Lung (tissue), 12 donors: Measurements from ENCODE around the gene ASB1. TPM values are rescaled to one million over a fixed set of nuclear protein-coding genes. Genes with fewer than 3 reads are reported as not detected.

Experiments
- ATAC-seq: fragments of 200-7000 bp; cut with Tn5 transposase; one replicate; pipeline ENCODE4 v1.9.1; 2020; ENCODE audit warnings: moderate number of reproducible peaks; ENCODE audit not compliant: insufficient read depth, low FRiP score
- DNase-seq, 3 donors: peaks; one replicate each; pipeline ENCODE4 v3.0.0-alpha.2; 2013 to 2017
- H3K27ac ChIP-seq, 2 donors: one replicate each; pipeline ENCODE4 v1.5.1; 2013; ENCODE audit warnings: mild to moderate bottlenecking in 2 of 2, moderate library complexity in 2 of 2, control low read depth in 1 of 2, inconsistent platforms in 1 of 2, low read depth in 1 of 2, low read length in 1 of 2
- H3K27me3 ChIP-seq, 3 donors: one replicate each; pipeline ENCODE4 v1.5.1; 2013; ENCODE audit warnings: low read length in 2 of 3; ENCODE audit not compliant: control insufficient read depth in 3 of 3, insufficient read depth in 3 of 3
- H3K36me3 ChIP-seq, 4 donors: one replicate each; pipeline ENCODE4 v1.5.1; 2013; ENCODE audit warnings: low read length in 4 of 4, mild to moderate bottlenecking in 1 of 4, moderate library complexity in 1 of 4; ENCODE audit not compliant: control insufficient read depth in 4 of 4, insufficient read depth in 4 of 4
- H3K4me1 ChIP-seq, 5 donors: one replicate each; pipeline ENCODE4 v1.5.1; 2013; ENCODE audit warnings: low read length in 5 of 5, mild to moderate bottlenecking in 2 of 5, moderate library complexity in 1 of 5; ENCODE audit not compliant: control insufficient read depth in 5 of 5, insufficient read depth in 5 of 5
- H3K4me3 ChIP-seq: one replicate; pipeline ENCODE4 v1.5.1; 2013; ENCODE audit warnings: mild to moderate bottlenecking, control low read depth, moderate library complexity
- H3K9ac ChIP-seq, 2 donors: one replicate each; pipeline ENCODE4 v1.5.1; 2013; ENCODE audit warnings: low read length in 2 of 2, control low read depth in 1 of 2; ENCODE audit not compliant: insufficient read depth in 1 of 2
- H3K9me3 ChIP-seq, 4 donors: one replicate each; pipeline ENCODE4 v1.5.1; 2013; ENCODE audit warnings: low read length in 3 of 4, mild to moderate bottlenecking in 1 of 4, moderate library complexity in 1 of 4; ENCODE audit not compliant: control insufficient read depth in 4 of 4, insufficient read depth in 3 of 4
- WGBS, 2 donors: extraction: QIAGEN DNeasy Blood & Tissue Kit; methylation state at CpG; one replicate each; pipeline ENCODE4 v1.1.7; 2013; 5-methylcytosine and 5-hydroxymethylcytosine counted together
- polyA plus RNA-seq, 2 donors: library from polyadenylated mRNA; stranded (reverse); fragments of 200-250 nt; gene quantifications; one replicate each; pipeline ENCODE4 v1.2.1, GENCODE V29; 2013
- total RNA-seq, 2 donors: library from RNA; depleted of rRNA in 1 of 2; stranded (reverse); fragments of >200 nt in 1 of 2; gene quantifications; one replicate each; pipeline ENCODE4 v1.2.1, GENCODE V29; 2014 to 2021
- TF ChIP-seq, protein P1 (sequence below): IDR thresholded peaks from 2 replicates; pipeline ENCODE4 v1.5.1; 2012; ENCODE audit warnings: mild to moderate bottlenecking; ENCODE audit errors: control extremely low read depth, extremely low read depth
- donor health status: control.
- donor health status: control.
- donor health status: Bipolar disorder and iron deficiency.
- donor health status: healthy.
- donor health status: DM: yes; HTN: yes; CAD: no.

Gene ASB1
- total and polyA plus RNA-seq, 4 donors: 17.7 to 34.9 (median 20.6) TPM

DNA sequence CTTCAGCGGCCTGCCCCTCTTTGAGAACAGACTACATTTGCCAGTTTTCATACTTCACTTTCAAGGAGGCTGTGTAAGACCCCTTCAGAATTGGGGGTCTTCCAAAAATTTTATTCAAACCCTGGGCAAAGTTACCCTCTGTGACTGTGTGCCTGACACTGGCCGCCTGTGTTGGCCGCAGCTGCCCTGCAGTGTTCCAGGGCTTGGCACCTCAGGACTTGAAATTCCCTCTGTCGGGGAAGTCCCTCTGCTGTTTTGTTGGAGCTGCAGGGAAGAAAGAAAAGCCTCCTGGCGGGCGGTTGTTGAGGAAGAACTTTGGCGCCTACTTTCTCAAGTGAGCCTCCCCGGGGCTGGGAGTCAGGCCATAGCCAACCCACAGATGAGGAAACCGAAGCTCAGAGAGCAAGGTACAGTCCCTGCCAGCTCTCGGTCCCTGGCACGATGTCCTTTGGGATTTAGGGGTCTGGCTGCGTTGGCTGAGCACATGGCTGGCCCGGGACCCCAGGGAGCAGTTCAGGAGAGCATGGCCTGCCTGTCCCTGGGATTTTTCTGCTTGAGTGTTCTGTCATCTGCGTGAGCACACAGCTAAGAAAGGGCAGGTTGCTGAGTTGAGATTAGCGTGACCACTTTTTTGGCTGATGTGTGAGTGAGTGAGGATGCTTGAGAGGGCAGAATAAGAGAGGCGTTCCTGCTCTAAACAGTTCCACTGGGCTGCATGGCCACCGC lies 17.9 kb upstream of the ASB1 start:
- ATAC-seq (no peak), DNase-seq (no peak)
- TF ChIP-seq, protein P1, sequence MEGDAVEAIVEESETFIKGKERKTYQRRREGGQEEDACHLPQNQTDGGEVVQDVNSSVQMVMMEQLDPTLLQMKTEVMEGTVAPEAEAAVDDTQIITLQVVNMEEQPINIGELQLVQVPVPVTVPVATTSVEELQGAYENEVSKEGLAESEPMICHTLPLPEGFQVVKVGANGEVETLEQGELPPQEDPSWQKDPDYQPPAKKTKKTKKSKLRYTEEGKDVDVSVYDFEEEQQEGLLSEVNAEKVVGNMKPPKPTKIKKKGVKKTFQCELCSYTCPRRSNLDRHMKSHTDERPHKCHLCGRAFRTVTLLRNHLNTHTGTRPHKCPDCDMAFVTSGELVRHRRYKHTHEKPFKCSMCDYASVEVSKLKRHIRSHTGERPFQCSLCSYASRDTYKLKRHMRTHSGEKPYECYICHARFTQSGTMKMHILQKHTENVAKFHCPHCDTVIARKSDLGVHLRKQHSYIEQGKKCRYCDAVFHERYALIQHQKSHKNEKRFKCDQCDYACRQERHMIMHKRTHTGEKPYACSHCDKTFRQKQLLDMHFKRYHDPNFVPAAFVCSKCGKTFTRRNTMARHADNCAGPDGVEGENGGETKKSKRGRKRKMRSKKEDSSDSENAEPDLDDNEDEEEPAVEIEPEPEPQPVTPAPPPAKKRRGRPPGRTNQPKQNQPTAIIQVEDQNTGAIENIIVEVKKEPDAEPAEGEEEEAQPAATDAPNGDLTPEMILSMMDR: no peak
- 86 to 92% methylated on average over 17 of the region's 17 CpGs for WGBS, 2 donors
- no peaks in the 10 kb centered on the region for H3K4me1 ChIP-seq
- no peak overlapping the region for H3K9ac ChIP-seq
- H3K27me3 ChIP-seq: no peaks in the 10 kb centered on the region
- H3K27ac ChIP-seq: no peak overlapping the region
- H3K9me3 ChIP-seq: no peaks in the 10 kb centered on the region
- peaks cover 0 to 2% (median 0%) of the 10 kb centered on the region in 4 donors for H3K36me3 ChIP-seq
- H3K4me3 ChIP-seq: no peak overlapping the region

DNA sequence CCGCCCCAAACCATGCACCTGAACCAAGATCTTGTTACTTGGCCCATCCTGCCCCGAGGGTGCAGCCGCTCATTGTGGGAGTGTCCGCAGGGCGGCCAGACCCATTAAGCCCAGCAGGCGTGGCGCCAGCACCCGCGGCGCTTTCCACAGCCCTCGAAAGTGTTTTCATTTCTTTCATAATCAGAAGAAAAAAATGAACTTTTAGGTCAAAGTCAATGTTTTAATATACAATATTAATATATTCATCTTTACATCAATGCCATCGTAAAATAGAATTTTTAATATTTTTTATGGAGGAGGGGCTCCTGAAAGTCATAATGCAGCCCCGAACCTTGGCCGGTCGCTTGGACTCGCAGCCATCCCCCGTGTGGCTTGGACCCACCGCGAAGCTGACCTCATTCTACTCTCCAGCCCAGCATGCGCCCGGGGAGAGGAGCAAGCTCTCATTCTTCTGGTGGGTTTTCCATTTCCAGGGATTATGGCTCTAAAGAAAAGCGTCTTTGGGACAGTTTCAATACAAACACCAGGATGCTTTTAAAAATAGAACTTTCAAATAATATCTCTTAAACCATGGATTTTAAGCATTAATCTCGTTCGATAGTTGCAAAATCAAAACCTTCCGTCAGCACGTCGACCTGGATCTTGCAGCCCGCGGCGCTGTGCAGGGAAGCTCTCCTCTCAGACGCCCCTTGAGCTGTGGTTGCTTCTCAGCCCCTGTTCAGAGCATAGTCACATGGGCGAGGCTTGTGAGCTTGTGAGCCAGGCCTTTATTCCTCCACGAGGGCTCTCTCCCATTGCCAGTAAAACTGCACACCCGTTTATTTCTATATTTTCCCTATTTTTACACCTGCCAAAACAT lies 17.2 kb upstream of the ASB1 start:
- TF ChIP-seq, protein P1: no peak
- ATAC-seq: no peak
- 94 to 95% methylated on average over 34 of the region's 34 CpGs for WGBS, 2 donors

DNA sequence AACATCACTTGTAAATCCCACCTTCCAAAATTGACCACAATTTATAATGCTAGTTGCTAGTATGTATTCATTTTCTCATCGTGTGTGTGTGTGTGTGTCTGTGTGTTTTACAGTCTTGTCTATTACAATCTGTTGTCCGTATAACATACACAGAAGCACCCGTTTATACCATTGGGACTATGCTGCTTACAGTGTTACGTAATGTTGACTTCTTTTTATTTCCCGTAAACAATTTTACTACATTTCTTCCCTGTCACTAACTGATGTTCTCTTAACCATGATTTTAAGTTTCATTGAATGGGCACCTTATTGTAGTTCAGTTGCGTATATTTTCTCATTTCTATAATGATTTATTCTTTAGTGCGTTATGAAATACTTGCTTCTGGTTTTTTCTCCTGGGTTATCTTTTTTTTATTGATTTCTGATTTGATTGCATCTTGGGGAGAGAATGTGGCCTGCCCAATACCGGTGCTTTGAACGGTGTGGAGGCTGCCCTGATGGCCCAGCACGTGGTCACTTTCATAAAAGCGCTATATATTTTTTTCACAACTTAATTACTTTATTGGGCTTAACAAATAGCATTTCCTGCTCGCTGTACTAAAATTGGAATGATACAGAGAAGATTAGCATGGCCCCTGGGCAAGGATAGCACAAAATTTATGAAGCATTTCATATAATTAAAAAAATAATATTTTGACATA lies 14.5 kb upstream of the ASB1 start:
- H3K4me1 ChIP-seq: no peaks in the 10 kb centered on the region
- H3K9ac ChIP-seq: no peak overlapping the region
- DNase-seq (no peak), ATAC-seq (no peak)
- H3K4me3 ChIP-seq: no peak overlapping the region
- peaks cover 0 to 3% (median 0%) of the 10 kb centered on the region in 4 donors for H3K9me3 ChIP-seq
- TF ChIP-seq, protein P1: no peak
- no peaks in the 10 kb centered on the region for H3K27me3 ChIP-seq
- WGBS, 2 donors: 88 to 93% methylated on average over 12 of the region's 12 CpGs
- no peak overlapping the region for H3K27ac ChIP-seq
- peaks cover 0 to 2% (median 0%) of the 10 kb centered on the region in 4 donors for H3K36me3 ChIP-seq

More for the DNA sequence above, 17.2 kb upstream of the ASB1 start:
- Histone ChIP-seq H3K4me3 (no peak overlapping the region), H3K36me3 (peaks cover 0 to 2% (median 0%) of the 10 kb centered on the region in 4 donors), H3K4me1 (no peaks in the 10 kb centered on the region), H3K27ac (no peak overlapping the region), H3K9ac (no peak overlapping the region), H3K9me3 (no peaks in the 10 kb centered on the region), H3K27me3 (no peaks in the 10 kb centered on the region)
- no peak for DNase-seq
